ENCODE results near the gene RACGAP1. TPM values are rescaled to one million over a fixed set of nuclear protein-coding genes. Genes with fewer than 3 reads are reported as not detected.

RACGAP1 gene
- polyA plus RNA-seq, 1 donor from 2014 or later = 18.3 TPM

GRCh38 chr12:50022903-50023302, 2.4 kb downstream of the RACGAP1 start:
- H3K9me3 ChIP-seq (ENCODE audit: low read length) = no peaks in the 10 kb centered on the region
- H3K36me3 ChIP-seq (ENCODE audit: insufficient read depth, low read length) = no peaks in the 10 kb centered on the region
- peaks cover 4% of the 10 kb centered on the region for H3F3A ChIP-seq (ENCODE audit: insufficient read depth, low read length, poor library complexity, severe bottlenecking)
- H3K4me3 ChIP-seq (ENCODE audit: low read length) = no peak overlapping the region
- no peak overlapping the region for H3K27ac ChIP-seq (ENCODE audit: low read length)
- no peak overlapping the region for H3K9ac ChIP-seq (ENCODE audit: low read length)
- H3K4me2 ChIP-seq (ENCODE audit: low read length) = no peak overlapping the region
- TF ChIP-seq CTCF (IDR thresholded peaks at IDR 0.05; ENCODE audit: poor library complexity, severe bottlenecking) (no peak), TAF1 (IDR thresholded peaks at IDR 0.05; ENCODE audit: low read depth) (no peak), RAD21 (conservative IDR thresholded peaks at IDR 0.05) (no peak), SMC3 (conservative IDR thresholded peaks at IDR 0.05; ENCODE audit: poor library complexity) (no peak), EP300 (conservative IDR thresholded peaks at IDR 0.05; ENCODE audit: poor library complexity, severe bottlenecking) (no peak), REST (IDR thresholded peaks at IDR 0.05; ENCODE audit: borderline replicate concordance) (no peak), MXI1 (conservative IDR thresholded peaks at IDR 0.05; ENCODE audit: poor library complexity, severe bottlenecking) (no peak), POLR2AphosphoS5 (IDR thresholded peaks at IDR 0.05) (no peak), EZH2 (IDR thresholded peaks at IDR 0.05; ENCODE audit: borderline replicate concordance, insufficient read depth, low read length, poor library complexity, severe bottlenecking) (no peak)
- H4K20me1 ChIP-seq (ENCODE audit: insufficient read depth) = no peaks in the 10 kb centered on the region
- H3K9me2 ChIP-seq (ENCODE audit: insufficient read depth, low read length) = no peaks in the 10 kb centered on the region
- peaks cover 64% of the 10 kb centered on the region for H3K79me2 ChIP-seq (replicated peaks; ENCODE audit: insufficient read depth, low read length)
- H2AFZ ChIP-seq (ENCODE audit: low read depth, low read length) = no peak overlapping the region
- no peaks in the 10 kb centered on the region for H3K27me3 ChIP-seq (ENCODE audit: insufficient read depth, low read depth, low read length)

GRCh38 chr12:50021031-50021430, 4.3 kb downstream of the RACGAP1 start:
- Histone ChIP-seq H3K4me2 (ENCODE audit: low read length) (no peak overlapping the region), H3K9ac (ENCODE audit: low read length) (no peak overlapping the region)

More at GRCh38 chr12:50021031-50021430, 4.3 kb downstream of the RACGAP1 start:
- Histone ChIP-seq H3K9me3 (ENCODE audit: low read length) (no peaks in the 10 kb centered on the region), H3K9me2 (ENCODE audit: insufficient read depth, low read length) (no peaks in the 10 kb centered on the region), H3K36me3 (ENCODE audit: insufficient read depth, low read length) (no peaks in the 10 kb centered on the region), H2AFZ (ENCODE audit: low read depth, low read length) (no peak overlapping the region), H3K4me3 (ENCODE audit: low read length) (no peak overlapping the region), H3K27me3 (ENCODE audit: insufficient read depth, low read depth, low read length) (no peaks in the 10 kb centered on the region), H4K20me1 (ENCODE audit: insufficient read depth) (no peaks in the 10 kb centered on the region), H3K27ac (ENCODE audit: low read length) (no peak overlapping the region), H3K79me2 (replicated peaks; ENCODE audit: insufficient read depth, low read length) (peaks cover 68% of the 10 kb centered on the region), H3F3A (ENCODE audit: insufficient read depth, low read length, poor library complexity, severe bottlenecking) (peaks cover under 1% of the 10 kb centered on the region)
- TF ChIP-seq TAF1 (IDR thresholded peaks at IDR 0.05; ENCODE audit: low read depth) (no peak), SMC3 (conservative IDR thresholded peaks at IDR 0.05; ENCODE audit: poor library complexity) (no peak), POLR2AphosphoS5 (IDR thresholded peaks at IDR 0.05) (no peak), REST (IDR thresholded peaks at IDR 0.05; ENCODE audit: borderline replicate concordance) (no peak), RAD21 (conservative IDR thresholded peaks at IDR 0.05) (no peak), EZH2 (IDR thresholded peaks at IDR 0.05; ENCODE audit: borderline replicate concordance, insufficient read depth, low read length, poor library complexity, severe bottlenecking) (no peak), CTCF (IDR thresholded peaks at IDR 0.05; ENCODE audit: poor library complexity, severe bottlenecking) (no peak), EP300 (conservative IDR thresholded peaks at IDR 0.05; ENCODE audit: poor library complexity, severe bottlenecking) (no peak), MXI1 (conservative IDR thresholded peaks at IDR 0.05; ENCODE audit: poor library complexity, severe bottlenecking) (no peak)

Data from neural cell (in vitro differentiated cells).